Retina (tissue), 1 donor: ENCODE results near the gene MACROD1.

Experiments
- DNase-seq: peaks from one replicate; pipeline ENCODE4 v3.0.0-alpha.2; 2016

The MACROD1 gene, protein sequence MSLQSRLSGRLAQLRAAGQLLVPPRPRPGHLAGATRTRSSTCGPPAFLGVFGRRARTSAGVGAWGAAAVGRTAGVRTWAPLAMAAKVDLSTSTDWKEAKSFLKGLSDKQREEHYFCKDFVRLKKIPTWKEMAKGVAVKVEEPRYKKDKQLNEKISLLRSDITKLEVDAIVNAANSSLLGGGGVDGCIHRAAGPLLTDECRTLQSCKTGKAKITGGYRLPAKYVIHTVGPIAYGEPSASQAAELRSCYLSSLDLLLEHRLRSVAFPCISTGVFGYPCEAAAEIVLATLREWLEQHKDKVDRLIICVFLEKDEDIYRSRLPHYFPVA

DNA sequence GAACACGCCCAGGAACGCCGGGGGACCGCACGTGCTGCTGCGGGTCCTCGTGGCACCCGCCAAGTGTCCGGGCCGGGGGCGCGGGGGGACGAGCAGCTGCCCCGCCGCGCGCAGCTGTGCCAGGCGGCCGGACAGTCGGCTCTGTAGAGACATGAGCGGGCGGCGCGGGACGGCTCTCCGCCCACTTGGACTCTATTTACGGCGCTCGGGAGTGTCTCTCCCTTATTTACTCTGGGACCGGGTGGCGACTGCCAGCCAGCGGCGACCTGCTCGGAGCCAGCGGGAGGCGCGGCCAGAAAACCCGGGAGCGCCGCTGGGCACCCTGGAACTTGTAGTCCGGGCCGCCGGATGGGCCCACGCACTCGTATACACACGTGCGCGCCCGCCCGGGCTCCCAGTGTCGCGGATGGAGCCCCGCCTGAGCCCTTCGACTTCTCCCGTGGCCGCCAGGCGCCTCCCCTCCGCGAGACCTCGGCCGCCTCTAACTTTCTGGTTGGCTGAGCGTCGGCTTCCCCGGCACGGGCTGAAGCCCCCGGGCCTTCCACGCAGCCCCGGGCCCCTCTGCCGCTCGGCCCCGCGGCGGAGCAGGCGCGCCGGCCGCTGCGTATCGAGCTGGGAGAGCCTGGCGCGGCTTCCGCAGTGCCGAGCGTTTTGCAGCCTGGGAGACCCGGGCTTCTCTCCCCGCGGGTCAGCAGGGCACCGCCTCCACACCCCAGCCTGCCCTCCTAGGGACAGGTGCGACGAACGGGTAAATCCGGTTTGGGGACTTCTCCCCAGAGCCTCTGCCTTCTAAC, at the start of gene MACROD1:
MACROD1 (minus strand) TSS at position 272 of the 794 bp plus-strand sequence; CDS start at position 153, 119 bp downstream.
- peak; percentile 92 for DNase-seq

DNA sequence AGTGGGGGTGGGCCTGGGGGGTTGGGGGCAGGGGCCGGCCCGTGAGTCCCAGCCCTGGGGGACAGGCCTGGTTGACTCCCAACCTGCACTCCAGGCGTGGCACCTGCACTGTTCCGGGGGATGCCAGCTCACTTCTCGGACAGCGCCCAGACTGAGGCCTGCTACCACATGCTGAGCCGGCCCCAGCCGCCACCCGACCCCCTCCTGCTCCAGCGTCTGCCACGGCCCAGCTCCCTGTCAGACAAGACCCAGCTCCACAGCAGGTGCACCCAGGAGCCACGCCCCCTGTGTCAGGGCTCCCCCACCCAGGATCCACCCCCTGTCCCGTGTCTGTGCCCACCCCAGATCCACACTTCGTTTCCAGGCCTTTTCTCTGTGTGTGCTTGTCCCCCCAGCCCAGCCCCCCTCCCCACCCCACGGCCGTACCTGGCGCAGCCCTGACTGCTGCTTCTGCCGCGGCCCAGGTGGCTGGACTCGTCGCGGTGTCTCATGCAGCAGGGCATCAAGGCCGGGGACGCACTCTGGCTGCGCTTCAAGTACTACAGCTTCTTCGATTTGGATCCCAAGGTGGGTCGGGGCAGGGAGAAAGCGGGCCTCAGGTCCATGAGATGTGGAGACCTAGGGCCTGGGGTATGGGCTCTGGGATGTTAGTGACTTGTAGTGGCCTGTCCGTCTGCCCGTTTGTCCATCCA, 45.4 kb upstream of the MACROD1 start:
- no peak for DNase-seq

DNA sequence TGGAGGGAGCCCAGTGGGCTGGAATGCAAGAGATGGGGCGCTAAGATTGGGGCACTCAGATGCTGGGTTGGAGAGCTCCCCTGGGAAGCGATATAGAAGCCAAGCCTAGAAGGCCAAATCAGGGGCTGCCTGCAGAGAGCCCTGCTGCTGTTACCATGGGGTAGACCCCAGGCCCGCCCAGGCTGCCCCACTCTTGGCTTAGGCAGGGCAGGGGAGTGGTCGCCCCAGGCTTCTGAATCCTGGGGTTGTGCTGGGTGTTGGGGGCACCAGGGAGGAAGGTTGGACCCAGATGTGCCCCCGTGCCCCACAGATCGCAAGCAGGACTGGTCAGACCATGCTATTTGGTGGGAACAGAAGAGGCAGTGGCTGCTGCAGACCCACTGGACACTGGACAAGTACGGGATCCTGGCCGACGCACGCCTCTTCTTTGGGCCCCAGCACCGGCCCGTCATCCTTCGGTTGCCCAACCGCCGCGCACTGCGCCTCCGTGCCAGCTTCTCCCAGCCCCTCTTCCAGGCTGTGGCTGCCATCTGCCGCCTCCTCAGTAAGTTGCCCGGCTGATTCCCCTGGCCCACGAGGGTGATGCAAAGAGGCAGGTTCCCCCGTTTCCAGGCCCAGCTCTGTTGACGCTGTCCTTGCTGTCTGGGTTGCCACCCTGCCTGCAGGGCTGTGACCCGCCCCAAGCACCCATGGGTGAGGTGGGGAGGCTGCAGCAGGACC, 44.5 kb upstream of the MACROD1 start:
- DNase-seq = no peak

DNA sequence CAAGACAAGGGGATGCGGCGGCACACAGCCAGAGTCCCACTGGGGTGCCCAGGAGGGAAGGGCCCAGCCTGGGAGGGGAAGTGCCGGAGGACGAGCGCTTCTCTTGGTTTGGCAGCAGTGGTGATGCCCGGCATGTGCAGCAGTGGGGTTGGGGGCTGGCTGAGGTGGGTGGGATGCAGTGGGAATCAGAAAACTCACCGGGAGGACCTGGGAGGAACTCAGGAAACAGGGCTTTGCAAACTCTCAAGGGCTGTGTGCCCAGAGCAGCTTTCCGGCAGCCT, 43.6 kb upstream of the MACROD1 start:
- DNase-seq = no peak

DNA sequence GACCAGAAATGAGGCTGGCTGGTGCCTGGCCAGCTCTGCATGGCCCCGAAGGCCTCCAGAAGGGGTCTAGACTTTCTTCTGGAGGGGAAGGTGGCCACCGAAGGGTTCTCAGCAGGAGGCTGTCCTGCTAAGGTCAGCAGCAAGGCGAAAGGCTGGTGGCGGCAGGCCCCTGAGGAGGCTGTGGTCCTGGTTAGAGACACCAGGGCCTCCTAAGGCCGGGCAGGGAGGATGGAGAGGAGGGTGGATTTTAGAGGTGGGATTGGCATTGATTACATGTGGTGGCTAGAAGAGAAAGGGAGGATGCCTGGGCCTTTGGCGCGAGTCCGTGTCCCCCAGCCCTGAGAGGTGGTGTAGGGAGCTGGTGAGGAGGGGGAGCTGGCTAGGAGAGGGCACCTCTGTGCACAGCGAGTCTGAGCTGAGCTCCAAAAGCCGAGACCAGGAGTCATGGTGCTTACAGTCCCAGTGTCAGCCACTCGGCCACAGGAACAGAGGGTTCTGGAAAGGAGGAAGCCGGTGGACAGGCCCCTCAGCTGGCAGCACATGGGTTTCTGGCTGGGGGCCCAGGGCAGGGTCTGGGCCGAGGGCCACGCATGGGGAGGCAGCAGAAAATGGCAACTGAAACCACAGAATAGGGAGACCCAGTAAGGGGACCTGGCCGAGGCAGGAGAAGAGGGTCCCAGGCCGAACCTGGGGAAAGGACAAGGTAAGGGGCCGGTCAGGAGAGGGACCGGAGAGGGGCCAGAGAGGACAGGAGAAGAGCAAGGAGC, 43.1 kb upstream of the MACROD1 start:
- no peak for DNase-seq

DNA sequence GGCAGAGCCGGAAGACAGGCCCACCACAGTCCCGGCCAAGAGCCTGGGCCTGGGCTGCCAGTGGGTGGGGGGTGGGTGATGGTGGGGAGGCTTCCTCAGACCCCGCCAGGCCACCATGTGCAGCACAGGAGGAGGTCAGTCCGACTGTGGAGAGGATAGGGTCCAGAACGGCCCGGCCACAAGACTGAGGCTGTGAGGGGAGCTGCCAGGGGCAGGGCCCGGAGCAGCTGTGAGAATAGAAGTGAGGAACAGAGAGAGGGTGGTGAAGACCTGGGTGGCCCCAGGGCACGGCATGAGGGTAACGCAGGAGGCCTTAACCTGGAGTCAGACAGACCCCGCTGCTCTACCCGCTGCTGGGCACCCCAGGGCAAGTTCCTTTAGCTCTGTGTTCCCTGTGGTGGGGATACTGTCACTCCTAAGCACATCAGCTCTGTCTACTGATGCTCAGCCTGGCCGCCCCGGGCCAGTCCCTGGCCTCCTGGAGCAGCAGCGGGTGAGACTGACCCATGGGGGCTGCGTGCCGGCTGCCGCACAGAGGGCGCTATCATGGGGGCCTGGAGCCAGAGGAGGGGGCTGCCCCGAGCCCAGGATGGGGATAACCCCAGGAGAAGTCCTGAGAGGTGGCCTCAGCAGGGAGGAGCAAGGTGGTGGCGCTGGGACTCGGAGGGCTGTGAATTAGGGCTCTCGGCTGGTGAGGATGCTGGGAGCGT, 42.3 kb upstream of the MACROD1 start:
- DNase-seq = no peak

DNA sequence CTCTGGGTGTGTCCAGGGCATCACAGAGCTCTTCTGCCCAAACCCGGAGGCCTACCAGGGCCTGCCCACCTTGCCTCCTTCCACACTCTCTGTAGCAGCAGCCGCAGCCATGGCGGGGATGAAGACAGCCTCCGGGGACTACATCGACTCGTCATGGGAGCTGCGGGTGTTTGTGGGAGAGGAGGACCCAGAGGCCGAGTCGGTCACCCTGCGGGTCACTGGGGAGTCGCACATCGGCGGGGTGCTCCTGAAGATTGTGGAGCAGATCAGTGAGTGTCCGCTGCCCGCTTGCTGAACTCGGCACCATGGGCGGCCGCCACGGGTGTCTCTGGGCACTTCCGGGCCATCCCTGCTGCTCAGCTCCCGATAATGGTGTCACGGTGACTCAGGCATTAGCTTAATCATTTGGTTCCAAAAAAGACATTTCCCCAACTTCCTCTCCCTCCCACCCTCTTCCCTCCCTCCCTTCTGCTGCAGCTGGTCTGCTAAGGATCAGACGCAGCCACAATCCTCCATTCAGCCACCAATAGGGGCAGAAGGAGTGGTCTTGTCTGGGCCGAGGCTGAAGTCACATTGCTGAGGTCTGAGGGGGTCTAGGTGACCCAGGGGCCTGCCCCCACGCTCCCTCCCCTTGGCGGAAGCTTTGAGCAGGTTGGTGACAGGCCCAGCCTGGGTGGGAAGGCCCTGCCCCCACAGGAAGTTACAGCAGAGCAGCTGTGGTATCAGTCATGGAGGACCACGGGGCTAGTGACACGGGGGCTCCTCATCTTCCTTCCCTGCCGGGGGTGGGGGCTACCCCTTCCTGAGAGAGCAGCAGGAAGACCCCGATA, 41.6 kb upstream of the MACROD1 start:
- DNase-seq = no peak

DNA sequence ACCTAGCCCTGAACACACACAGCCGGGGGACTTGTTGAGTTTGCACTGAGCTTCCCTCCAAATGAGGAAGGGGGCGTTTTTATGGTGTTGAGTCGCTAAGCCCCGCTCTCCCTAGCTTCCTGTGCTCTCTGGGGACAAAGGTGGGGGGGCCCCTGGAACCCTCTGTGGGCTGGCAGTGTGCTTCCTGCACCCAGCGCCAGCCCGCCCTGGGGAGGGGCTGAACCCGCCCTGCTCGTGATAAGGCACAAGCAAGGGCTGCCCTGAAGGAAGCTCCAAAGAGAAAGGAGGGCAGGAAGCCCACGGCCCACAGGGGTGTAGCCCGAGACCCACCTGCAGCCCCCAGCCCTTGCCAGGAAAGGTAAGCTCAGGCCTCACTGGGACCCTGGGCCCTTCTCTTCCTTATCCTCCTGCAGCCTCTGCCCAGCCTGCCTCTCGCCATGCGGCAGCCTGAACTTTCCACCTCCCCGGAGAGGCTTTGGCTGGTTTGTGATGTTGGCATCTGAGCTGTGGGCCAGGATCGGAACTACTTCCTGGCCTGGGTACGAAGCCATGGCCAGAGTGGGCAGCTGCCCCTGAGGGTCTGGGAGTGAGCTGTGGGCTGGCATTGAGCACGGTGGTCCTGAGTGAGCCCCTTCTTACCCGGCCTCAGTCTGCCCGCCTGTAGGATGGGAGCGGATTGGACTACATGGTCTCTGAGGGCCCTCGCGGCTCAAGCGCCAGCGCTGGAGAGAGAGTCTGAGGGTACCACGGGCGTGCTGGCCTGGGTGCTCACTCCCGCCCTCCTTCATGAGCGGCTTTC, 40.7 kb upstream of the MACROD1 start, which contains the start of gene FERMT3:
FERMT3 (plus strand) TSS at position 265 of the 799 bp plus-strand sequence. CDS start 644 bp downstream, outside the sequence.
- no peak for DNase-seq

DNA sequence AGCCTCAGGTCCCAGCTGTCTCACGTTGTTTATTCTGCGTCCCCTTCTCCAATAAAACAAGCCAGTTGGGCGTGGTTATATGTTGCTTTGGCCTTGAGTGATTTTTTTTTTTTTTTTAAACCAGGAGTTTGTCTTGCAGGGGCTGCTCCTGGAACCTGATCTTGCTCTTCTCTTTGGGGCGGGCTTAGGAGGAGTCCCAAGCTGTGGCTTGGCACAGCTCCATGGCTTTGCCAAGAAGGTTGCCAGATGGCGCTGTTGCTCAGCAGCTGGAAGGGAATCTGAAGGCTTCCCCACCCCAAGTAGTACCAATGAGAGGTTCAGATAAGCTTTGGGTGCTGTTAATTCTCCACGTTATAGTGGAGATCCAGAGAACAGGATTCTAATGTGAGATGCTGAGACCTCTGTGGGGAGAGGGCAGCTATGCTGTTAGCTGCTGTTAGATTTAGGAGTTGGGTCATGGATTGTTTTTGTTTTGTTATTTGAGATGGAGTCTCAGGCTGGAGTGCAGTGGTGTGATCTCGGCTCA, 38.6 kb upstream of the MACROD1 start:
- DNase-seq = peak; percentile 75

DNA sequence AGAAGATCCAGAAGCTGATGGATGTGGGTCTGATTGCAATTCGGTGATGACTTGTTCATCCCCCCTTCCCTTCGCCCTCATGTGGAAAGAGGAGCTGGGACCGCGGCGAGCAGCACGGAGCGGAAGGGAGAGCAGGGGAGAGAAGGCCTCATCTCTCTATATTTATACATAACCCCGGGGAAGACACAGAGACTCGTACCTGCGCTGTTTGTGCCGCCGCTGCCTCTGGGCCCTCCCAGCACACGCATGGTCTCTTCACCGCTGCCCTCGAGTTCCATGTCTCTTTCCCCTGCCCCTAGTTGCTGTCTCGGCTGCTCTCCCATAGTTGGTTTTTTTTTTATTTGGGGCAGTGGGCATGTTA, 38.1 kb upstream of the MACROD1 start:
- no peak for DNase-seq

DNA sequence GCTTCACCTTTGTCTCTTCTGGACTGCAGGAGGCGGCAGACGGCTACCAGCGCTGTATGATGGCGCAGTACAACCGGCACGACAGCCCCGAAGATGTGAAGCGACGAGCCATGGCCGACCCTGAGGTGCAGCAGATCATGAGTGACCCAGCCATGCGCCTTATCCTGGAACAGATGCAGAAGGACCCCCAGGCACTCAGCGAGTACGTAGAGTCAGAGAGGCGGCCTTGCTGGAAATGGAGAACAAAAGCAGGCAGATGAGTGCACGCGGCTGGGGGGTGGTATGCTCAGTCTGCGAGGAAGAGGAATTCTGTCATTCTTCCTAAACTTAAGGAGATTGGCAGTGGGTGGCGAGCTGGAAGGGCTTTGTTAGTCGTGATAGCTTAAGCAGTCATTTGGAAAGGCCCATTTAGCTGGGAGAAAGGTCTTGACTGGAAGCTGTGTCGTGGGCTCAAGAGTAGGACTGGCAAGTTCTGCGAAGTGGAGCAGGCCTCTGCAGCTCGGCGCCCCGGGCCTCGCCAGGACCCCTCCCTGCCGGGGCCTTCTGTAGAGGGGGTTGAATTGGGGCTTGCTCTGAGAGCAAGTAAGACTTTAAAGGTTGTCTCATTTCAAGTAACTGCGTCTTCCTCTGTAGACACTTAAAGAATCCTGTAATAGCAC, 37.6 kb upstream of the MACROD1 start:
- no peak for DNase-seq

DNA sequence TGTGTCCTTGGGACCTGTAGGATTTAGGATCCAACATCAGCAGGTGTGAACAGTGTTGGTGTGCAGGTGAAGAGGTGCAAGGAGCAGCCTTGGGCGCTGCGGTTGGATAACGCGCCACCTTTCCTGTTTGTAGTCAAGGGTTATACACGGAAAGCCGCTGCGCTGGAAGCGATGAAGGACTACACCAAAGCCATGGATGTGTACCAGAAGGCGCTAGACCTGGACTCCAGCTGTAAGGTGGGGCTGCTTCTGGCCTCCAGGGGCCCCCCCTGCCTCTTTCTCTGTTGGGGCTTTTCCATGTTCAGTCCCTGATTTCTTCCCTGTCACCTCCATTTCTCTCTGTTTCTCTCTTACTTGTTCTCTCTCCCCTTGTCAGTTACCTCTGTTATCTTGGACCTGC, 37.1 kb upstream of the MACROD1 start:
- no peak for DNase-seq

DNA sequence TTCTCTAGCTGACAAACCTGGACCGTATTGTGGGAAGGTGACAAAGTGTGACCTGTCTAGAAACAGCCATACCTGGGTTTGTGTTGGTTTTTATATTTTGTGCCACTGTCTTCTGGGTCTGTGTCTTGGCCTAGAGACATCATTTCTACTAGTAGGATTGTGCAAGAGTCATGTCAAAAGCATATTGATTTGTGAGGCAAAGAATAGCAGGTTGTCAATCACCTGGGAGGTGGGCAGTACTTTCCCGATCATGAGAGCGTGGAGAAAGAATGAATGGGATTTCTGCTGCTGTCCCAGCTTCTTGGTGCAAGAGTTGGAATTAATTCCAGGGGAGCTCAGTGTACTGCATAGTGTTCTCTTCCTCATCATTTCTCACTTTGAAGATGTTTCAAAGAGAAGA, 35.6 kb upstream of the MACROD1 start:
- no peak for DNase-seq

DNA sequence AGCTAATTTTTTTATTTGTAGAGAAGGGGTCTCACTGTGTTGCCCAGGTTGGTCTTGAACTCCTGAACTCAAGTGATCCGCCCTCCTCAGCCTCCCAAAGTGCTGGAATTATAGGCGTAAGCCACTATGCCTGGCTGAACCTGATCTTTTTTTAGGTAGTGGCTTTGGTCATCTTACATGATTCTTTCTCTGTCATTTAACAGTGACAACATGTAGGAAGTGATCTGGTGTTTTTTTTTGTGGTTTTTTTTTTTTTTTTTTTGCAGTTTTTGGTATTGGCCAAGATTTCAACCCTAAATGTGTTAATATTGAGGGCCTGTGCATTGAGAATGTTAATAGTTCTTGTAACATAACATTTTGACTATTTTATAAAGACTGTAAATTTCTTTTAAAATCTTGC, 32.6 kb upstream of the MACROD1 start:
- DNase-seq = no peak

DNA sequence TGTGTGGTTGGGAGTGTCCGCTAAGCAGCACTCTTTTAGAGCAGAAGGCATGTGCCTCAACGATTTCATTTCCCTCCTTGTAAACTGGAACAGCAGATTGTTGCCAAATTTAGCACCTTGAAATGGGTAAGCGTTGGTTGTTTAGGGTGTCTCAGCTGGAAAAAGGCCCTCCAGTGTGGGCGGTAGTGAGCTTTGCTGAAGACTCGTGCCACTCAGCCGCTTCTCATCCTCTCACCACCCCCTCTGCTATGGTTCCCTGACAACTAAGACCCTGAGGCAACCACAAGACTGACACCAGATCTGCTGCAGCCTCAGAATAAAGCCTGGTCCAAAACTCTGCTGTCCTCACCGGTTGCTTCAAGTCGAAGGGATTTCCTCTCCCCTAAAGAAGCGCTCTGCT, 30.7 kb upstream of the MACROD1 start:
- no peak for DNase-seq

DNA sequence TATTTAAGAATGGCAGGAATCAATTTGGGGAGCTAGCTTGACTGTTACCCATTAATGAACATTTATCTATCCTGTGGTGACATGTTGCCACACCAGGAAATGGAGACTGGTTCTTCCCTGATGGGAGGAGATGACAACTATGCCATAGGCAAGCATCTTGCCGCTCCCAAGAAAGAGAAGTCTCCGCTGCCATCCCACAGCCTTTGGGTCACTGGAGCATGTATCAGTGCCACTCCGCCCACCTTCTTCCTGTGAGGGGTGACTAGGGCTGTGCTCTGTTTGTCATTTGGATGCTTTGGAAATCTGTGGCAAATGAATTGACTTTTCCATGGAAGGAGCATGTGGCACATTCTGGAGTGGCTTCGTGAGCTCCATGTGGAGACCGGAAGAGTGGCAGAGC, 26.5 kb upstream of the MACROD1 start:
- no peak for DNase-seq

DNA sequence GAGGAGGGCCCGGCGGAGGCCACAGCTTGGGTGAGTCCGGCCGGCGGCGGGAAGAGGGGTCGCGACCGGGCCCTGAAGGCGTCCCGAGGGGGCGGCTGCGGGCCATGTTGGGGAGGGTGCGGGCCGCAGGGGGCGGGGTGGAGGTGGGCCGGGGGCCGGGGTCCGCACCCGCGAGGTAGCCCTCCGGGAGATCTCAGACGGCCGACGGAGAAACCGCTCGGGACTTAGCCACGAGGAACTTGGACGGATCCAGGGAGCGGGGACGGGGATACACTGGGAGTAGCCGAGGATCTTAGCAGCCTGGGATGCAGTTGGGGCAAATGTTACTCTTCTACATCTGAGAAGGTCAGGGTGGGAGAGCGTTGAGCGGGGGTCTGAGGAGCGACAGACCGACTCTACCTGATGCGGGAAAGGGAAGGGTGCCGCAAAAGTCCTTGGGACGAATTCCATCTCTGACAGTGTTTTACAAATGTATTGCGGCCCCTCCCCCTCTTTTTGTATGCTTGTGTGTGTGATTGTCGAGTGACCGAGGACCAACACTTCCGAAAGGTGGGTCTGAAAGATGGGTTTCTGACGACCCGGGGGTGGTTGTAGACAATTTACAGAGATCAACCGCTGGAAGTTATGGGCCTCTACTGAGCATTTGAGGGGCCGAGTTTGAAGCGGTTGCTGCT, 20.7 kb upstream of the MACROD1 start:
- peak; percentile 39 for DNase-seq

DNA sequence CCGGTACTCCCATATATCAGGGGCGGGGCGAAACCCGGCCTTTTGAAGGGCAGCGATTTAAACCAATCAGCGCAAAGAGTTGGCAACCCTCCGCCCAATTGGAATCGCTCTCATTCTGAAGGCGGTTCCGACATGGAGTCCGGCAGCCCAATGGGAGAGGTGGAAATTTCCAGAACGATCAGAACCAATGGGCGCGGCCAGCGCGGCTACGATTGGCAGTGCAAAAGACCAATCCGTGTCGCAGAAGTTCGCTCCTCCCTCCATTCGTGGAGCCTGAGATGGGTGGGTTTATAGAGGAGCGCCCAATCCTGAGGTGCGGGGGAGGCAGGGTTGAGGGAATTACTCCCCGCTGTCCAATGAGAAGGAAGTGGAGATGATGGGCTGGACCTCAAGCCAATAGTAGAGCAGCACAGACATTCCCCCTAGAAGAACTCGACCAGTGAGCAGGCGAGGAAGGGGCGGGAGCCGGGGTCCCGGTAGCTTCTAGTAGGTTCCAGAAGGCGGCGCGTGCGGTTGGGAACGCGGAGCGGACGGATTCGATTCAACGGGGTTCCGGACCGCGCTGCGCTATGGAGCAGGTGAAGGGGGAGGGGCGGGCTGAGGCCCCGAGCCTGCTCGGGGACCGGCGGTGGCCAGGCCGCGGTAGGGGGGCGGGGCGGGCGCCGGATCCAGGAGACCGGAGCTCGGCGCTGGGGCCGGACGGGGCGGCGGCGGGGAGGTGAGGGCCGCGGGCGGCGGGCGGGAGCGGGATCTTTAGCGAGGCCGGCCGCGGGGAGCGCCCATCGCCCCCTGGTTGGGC, 20.0 kb upstream of the MACROD1 start, which contains the start of gene STIP1:
STIP1 (plus strand) TSS at position 479 of the 799 bp plus-strand sequence; CDS start at position 570, 91 bp downstream.
- peak; percentile 100 for DNase-seq
